GM12872 (cell line): ENCODE results near the gene PRUNE2.

Experiments
- TF ChIP-seq, protein P1 (sequence below): IDR thresholded peaks from 3 replicates; pipeline ENCODE4 v1.5.1; 2011; ENCODE audit warnings: low read depth, mild to moderate bottlenecking, low read length, moderate library complexity; ENCODE audit not compliant: insufficient read depth

PRUNE2 gene

DNA sequence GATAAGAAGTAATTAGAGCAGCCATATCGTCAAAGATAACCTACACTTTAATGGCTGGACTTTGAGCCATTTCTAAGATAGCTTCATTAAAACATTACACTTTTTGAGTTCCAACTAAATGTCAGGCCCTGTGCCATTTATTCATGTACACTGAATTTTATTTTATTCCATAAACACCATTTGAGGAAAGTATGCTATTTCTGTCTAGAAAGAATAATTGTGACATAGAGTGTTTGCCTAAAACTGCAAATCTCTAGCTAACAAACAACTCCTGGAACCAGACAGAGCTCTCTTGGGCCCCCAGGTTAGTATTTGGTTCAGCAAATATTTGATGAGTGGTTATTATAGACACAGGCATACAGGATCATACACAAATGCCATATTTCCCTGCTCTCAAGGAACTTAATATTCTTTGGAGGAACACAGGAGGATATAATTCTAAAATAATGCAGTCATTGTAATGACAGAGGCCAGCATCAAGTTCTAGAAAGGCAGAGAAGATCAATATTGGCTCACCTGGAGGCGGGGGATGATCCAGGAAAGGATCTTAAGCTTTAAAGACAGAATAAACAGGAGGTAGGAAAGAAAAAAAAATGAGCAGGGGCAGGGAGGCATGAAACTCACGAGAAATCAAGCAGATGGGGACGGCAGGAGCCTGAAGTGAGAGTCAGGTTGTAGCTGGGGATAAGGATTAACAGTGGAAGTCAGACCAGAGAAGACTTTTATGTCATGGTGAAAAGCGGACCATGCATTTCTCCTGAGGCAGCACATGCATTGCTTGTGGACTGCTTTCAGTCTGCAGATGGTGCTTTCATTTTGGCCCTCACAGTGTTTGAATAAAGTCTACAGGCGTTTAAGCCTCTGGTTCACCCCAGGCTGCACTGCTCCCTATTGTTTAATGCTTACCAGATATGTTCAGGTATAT is 319.3 kb downstream of the PRUNE2 start:
- TF ChIP-seq, protein P1, sequence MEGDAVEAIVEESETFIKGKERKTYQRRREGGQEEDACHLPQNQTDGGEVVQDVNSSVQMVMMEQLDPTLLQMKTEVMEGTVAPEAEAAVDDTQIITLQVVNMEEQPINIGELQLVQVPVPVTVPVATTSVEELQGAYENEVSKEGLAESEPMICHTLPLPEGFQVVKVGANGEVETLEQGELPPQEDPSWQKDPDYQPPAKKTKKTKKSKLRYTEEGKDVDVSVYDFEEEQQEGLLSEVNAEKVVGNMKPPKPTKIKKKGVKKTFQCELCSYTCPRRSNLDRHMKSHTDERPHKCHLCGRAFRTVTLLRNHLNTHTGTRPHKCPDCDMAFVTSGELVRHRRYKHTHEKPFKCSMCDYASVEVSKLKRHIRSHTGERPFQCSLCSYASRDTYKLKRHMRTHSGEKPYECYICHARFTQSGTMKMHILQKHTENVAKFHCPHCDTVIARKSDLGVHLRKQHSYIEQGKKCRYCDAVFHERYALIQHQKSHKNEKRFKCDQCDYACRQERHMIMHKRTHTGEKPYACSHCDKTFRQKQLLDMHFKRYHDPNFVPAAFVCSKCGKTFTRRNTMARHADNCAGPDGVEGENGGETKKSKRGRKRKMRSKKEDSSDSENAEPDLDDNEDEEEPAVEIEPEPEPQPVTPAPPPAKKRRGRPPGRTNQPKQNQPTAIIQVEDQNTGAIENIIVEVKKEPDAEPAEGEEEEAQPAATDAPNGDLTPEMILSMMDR: no peak

DNA sequence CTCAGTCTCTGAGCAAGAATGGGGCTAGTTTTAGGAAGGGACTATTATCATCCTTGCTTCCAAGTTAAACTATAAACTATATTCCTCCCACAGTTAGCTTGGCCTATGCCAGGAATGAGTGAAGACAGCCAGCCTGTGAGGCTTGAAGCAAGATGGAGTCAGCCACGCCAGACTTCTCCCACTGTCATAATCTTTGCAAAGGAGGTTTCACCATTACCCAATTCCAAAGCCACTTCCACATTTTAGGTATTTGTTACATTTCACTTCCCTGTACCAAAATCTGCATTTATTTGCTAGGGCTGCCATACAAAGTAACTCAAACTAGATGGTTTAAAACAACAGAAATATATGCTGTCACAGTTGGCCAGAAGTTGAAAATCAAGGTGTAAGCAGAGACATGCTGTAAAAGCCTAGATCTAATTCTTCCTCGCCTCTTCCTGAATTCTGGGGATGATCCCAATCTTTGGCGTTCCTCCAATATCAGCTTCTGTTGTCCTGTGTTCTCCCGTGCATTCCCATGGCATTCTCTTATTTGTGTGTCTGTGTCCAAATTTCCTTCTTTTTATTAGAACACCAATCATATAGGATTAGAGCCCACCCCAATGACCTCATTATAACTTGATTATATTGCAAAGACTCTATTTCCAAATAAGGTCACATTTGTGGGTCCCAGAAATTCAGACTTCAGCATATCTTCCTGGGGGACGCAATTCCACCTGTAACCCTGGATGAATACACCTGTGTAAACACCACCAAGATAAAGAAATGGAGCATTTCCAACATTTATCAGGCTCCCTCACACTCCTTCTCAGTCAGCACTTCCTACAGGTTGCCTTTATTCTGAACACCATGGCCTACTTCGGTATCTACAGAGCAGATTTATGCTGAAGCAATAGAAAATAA is 320.2 kb downstream of the PRUNE2 start:
- TF ChIP-seq, protein P1: no peak

DNA sequence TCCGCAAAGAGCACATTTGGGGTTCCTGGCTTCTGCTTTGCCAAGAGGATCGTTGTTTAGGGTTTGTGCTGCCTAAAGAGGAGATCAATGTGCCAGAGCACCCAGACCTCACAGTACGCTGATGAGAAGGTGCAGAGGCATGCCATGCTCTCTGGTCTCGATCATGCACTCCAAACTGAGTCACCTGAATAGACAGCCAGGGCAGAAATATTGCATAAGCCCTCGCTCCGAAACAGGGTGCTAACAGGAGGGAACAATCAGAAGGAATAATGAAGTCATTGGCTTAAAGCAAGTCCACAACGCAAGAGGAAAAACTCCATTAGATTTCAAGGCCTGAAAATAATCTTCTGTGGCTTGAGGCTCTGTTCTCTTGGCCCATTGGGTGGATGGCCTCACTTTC is 322.7 kb downstream of the PRUNE2 start:
- TF ChIP-seq, protein P1: no peak

DNA sequence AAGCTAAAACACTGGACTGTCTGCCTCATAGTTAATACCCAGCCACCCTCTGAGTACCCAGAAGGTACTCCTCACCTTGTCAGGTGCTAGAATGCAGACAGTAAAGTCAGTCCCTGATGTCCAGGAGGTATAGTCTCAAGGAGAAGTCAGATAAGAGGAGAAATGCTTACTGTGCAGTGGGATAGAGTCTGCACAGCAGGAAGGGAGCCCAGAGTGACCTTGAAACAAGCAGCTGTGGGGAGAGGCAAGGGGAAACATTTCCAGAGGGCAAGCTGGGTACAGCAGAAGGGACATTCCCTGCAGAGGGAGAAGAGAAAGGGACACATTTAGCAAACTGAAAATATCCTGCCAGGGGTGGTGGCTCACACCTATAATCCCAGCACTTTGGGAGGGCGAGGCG is 324.2 kb downstream of the PRUNE2 start:
- TF ChIP-seq, protein P1: no peak

DNA sequence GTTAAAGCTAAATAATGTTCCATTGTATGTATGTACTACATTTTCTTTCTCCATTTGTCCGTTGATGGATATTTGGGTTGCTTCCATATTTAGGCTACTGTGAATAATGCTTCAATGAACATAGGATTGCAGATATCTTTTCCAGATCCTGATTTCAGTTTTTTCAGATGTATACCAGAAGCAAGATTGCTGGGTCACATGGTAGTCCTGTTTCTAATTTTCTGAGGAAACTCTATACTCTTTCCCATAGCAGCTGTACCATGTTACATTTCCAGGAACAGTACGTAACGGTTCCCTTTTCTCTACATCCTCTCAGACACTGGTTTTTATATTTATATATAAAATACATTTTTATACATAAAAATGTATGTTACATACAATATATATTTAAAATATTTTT is 325.1 kb downstream of the PRUNE2 start:
- TF ChIP-seq, protein P1: no peak

DNA sequence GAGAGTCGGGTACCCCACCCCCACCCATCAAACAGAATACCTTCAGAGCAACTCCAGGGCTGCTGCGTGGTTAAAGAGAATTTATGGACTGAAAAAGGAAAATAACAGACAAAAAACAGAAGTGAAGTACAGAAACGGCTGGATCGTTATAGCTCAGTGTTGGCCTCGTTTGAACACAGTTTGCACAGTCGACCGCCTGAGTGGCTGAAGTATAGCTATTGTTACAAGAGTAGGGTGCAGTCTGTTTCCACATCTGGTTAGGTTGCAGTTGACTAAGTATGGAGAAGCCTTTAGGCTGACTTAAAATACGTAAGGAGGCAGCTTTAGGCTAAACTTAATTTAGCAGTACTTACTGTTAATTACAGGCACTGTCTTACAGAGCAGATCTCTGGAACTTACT is 325.7 kb downstream of the PRUNE2 start:
- TF ChIP-seq, protein P1: no peak

DNA sequence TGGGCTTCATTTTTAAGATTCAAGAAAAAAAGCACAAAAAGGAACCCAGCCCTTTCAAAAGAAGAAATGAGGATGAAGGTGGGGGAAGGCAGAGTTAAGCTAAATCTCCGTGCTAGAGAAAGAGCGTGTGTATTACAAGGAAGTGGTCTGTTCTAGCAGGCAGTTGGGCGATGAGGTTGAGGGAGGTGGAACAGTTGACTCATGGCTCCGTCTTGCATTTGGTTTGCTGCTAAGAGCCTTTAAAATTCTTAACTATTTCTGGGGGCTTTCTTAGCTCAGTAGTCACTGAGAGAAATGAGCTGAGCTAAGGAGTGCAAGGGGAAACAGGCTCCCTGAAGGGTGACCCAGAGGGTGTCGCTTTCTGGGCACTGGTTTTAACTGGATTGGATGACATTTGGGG is 329.6 kb downstream of the PRUNE2 start:
- TF ChIP-seq, protein P1: no peak
